ENCODE measurements around the gene TMPRSS4.

GRCh38 chr11:118065384-118065783, 11.5 kb upstream of the TMPRSS4 start:
- TF ChIP-seq CTCF (IDR thresholded peaks at IDR 0.05) (no peak), POLR2A (IDR thresholded peaks at IDR 0.05) (no peak)

Data from right lobe of liver (tissue), 4 donors.